Adipose tissue (tissue), 3 donors: Measurements from ENCODE around the gene CALB2. TPM values are rescaled to one million over a fixed set of nuclear protein-coding genes. Genes with fewer than 3 reads are reported as not detected.
"Not testable (repeated sequence)": the region's sequence is repeated elsewhere in the genome, so short reads cannot be mapped to it uniquely, and the experiment has no call there.

Experiments used
- H3K27ac ChIP-seq: one replicate; pipeline ENCODE4 v1.5.1; 2013; ENCODE audit warnings: low read depth, low read length
- WGBS, 3 donors: extraction: QIAGEN DNeasy Blood & Tissue Kit; methylation state at CpG; one replicate each; pipeline ENCODE4 v1.1.7; 2013; 5-methylcytosine and 5-hydroxymethylcytosine counted together
- polyA plus RNA-seq, 3 donors: library from polyadenylated mRNA; stranded (reverse); fragments of 200-250 nt; gene quantifications; one replicate each; pipeline ENCODE4 v1.2.3, GENCODE V29; 2013
- donor health status: healthy with polysubstance abuse.
- donor health status: Bipolar disorder and iron deficiency.
- donor health status: healthy.

The CALB2 gene, protein sequence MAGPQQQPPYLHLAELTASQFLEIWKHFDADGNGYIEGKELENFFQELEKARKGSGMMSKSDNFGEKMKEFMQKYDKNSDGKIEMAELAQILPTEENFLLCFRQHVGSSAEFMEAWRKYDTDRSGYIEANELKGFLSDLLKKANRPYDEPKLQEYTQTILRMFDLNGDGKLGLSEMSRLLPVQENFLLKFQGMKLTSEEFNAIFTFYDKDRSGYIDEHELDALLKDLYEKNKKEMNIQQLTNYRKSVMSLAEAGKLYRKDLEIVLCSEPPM
- polyA plus RNA-seq = 100 to 1,000 TPM in 1 of 3 donors, 10 to 100 TPM in 1, 1 to 10 TPM in 1; 5.0 to 185 (median 40.5) TPM

- H3K27ac ChIP-seq = no peak within 1 kb of the TSS
- 2% methylated on average over 49 to 53 of the region's 53 CpGs for WGBS, 3 donors
Measured at GRCh38 chr16:71358464-71358998, at the start of gene CALB2. TSS of gene CALB2 (plus strand) at chr16:71358723. CDS start at chr16:71358793, 70 bp downstream.

- no peak overlapping the region for H3K27ac ChIP-seq
- WGBS, 3 donors = 21 to 25% (median 22%) methylated on average over 7 of the region's 7 CpGs
Measured at GRCh38 chr16:71311553-71312158, 46.9 kb upstream of the CALB2 start.

GRCh38 chr16:71313591-71313990 lies 44.9 kb upstream of the CALB2 start:
- 59 to 79% (median 62%) methylated on average over 3 of the region's 3 CpGs for WGBS, 3 donors
- not testable (repeated sequence) for H3K27ac ChIP-seq

- H3K27ac ChIP-seq = no peak overlapping the region
- WGBS, 3 donors = 15 to 22% (median 18%) methylated on average over 3 of the region's 3 CpGs
Measured at GRCh38 chr16:71315269-71315668, 43.3 kb upstream of the CALB2 start.

DNA sequence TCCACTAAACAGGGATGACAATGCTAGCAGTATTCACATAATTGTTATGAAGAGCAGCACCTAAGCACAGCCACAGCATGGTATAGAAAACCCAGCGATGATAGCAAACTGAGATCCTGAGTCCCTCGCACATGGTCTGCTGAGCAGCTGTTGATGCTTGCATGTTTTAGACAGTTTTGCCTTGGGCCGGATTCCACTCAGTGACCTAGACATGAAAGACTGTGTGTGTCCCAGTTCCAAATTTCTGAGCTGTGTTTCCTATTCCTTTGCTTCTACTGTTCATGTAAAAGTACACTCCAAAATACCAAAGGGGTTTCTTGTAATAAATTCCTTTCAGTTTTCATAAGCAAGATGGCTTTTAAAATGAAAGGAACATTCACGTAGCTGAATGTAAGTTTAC lies 38.5 kb upstream of the CALB2 start:
- H3K27ac ChIP-seq = no peak overlapping the region
- WGBS, 3 donors = 77 to 81% (median 80%) methylated on average over 4 of the region's 4 CpGs

GRCh38 chr16:71327720-71328119 lies 30.8 kb upstream of the CALB2 start:
- H3K27ac ChIP-seq = no peak overlapping the region

- 81 to 88% (median 85%) methylated on average over 3 of the region's 3 CpGs for WGBS, 3 donors
- no peak overlapping the region for H3K27ac ChIP-seq
Measured at GRCh38 chr16:71328151-71328550, 30.4 kb upstream of the CALB2 start.

DNA sequence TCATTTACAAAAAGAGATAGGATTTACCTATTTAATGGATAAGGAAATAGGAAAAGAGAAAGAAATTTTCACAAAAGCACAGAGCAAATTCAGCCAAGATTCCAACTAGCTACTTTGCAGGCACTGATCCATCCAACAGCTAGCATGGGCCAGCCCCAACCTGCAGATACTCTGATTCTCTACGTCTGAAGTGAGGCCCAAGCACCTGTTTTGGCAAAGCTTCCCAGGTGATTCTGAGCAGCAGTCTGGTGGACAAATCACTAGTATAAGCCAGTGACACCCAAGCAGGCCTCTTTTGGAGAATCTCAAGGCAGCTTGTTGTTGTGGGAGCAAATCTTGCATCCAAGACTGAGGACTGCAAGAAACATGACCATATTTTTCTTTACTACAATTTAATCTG lies 20.9 kb upstream of the CALB2 start:
- H3K27ac ChIP-seq = no peak overlapping the region
- WGBS, 3 donors = 33 to 71% (median 54%) methylated on average over 1 of the region's 1 CpG

GRCh38 chr16:71338193-71338592 lies 20.3 kb upstream of the CALB2 start:
- 72 to 77% (median 75%) methylated on average over 2 of the region's 2 CpGs for WGBS, 3 donors
- H3K27ac ChIP-seq = no peak overlapping the region

- WGBS, 3 donors = 72 to 99% (median 85%) methylated on average over 1 of the region's 1 CpG
Measured at GRCh38 chr16:71338632-71339031, 19.9 kb upstream of the CALB2 start.

DNA sequence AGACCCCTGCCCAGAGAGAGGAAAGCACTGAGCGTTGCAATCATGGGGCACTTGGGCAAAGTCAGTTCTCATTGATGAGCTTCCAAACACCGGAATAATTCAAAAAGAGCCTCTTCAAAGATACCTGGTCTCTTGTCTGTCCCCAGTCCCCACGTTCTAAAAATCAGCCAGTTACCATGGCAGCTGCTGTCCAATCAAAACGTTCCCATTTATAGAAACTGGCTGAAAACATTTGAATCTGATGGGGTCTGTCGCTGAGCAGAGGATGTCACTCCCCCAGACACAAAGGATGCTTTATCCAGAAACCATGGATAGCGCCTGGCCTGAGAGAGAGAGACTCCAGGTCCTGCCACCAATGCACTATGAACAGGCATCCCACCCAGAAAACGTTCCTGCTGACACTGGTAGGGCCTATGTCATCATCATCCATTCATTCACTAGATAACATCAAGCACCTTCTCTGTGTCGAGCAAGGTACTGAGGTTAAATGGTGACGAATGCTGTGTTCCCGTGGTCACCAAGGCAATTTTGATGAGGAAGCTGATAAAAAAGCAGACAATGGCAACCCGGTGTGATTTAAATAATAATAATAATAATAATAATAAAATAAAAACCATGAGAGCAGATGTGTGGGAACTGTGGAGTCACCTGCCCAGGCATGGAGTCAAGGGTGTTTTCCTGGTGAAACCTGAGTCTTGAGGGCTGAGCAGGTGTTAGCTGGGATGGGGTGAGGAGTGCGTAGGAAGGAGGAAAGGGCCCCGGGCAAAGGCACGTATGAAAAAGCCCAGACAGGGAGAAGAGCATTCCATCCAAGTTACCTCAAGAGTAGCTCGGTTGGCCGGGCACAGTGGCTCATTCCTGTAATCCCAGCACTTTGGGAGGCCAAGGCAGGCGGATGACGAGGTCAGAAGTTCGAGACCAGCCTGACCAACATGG lies 19.0 kb upstream of the CALB2 start:
- H3K27ac ChIP-seq = no peak overlapping the region
- 62 to 67% (median 65%) methylated on average over 19 of the region's 19 CpGs for WGBS, 3 donors

More at GRCh38 chr16:71338632-71339031, 19.9 kb upstream of the CALB2 start:
- no peak overlapping the region for H3K27ac ChIP-seq

DNA sequence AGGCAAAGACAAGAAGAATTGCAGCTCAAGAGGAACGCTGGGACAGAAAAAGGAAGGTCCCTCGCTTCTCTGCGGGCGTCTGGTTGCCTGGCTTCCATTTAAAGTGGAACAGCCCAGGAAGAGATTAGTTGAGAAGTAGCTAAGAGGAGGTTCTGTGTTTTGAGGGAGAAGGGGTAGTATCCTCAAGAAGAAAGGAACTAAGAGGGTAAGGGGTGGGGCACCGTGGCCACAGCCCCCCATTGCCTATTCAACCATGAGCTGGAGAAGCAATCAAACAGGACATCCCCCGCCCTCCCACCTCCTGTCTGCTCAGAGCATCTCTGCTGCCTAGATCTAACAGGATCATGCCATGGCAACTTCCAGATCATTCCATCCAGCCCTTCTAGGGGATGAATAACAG lies 18.1 kb upstream of the CALB2 start:
- WGBS, 3 donors = 61 to 72% (median 71%) methylated on average over 6 of the region's 6 CpGs

DNA sequence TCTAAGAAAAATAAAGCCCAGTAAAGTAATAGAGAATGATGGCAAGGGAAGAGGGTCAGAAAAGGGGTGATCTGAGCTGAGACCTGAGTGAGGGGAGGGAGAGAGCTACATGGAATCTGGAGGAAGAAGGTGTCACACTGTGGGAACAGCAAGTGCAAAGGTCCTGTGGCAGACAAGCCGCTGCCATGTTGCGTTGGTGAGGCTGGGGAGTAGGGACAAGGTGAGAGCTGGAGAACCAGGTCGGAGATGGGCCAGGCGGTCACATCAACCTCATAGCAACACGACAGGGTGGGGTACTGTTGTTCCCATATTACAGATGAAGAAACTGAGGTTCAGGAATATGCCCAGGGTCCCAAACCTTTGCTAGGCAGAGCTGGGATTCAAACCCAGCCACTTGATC lies 16.6 kb upstream of the CALB2 start:
- 81 to 94% (median 92%) methylated on average over 5 of the region's 5 CpGs for WGBS, 3 donors
- no peak overlapping the region for H3K27ac ChIP-seq

More for the DNA sequence above, 18.1 kb upstream of the CALB2 start:
- no peak overlapping the region for H3K27ac ChIP-seq

- whole genome bisulfite sequencing, 3 donors = 77 to 90% (median 78%) methylated on average over 8 of the region's 8 CpGs
- H3K27ac ChIP-seq = no peak overlapping the region
Measured at GRCh38 chr16:71343078-71343477, 15.4 kb upstream of the CALB2 start.

DNA sequence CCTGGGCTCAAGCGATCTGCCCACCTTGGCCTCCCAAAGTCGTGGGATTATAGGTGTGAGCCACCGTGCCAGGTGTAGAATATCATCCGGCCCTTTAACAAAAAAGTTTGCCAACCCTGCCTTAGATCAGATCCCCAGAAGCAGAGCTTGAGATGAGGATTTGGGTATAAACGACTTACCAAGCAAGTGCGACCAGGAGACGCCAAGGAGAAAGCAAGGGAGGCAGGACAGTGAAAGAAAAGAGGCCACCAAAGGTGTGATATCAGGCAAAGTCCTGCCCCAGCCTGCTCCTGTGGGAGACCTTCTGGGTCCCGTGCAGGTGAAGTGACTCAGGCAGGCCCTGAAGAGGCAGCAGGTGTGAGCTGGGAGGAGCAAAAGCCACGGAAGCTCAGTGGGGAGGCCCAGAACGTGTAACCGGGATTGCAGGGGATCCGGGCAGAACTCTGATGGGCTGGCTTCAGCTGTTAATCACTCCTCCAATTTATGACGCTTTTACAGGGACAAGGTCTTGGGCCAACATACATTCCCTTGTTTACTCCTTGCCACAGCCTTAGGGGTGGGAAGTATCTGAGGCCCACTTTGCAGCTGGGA lies 14.1 kb upstream of the CALB2 start:
- 59 to 66% (median 65%) methylated on average over 13 of the region's 13 CpGs for WGBS, 3 donors
- H3K27ac ChIP-seq = no peak overlapping the region

DNA sequence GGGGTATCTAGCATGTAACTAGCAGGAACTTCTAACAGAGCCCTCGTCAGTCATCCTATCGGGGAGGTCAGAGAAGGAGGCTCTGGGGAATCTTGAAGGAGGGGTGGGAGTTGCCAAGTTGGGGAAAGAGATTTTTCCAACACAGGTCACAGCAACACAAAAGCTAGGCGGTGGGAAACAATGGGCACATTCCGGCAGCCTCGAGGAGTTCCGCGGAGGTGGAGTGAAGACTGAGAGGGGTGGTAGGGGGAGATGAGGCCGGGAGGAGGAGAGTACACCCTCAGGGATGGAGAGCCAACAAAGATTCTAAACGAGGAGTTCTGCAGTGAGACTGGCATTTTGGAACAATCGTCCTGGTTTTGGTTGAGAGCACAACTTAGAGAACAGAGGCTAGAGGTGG lies 13.5 kb upstream of the CALB2 start:
- no peak overlapping the region for H3K27ac ChIP-seq
- 55 to 61% (median 60%) methylated on average over 10 of the region's 10 CpGs for WGBS, 3 donors

DNA sequence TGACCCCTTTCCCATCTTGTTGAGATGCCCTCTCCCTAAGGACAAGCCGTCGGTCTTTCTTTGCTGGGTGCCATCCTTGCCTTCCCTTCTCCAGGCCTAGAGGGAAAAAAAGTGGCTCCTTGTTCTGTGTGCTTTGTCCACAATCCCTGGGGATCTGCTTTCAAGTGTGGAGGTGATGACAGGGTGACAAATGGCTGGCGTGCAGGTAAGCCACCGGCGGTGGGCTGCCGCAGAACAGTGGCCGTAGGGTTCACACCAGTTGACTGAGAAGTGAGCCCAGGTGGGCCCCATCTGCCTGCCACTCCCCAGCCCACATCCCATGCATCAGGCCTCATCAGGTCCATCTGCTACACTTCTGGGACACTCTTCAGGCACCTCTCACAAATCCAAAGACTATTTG lies 11.4 kb upstream of the CALB2 start:
- whole genome bisulfite sequencing, 3 donors = 48 to 77% (median 59%) methylated on average over 7 of the region's 7 CpGs
- H3K27ac ChIP-seq = no peak overlapping the region

GRCh38 chr16:71348262-71349085 lies 10.0 kb upstream of the CALB2 start:
- H3K27ac ChIP-seq = no peak overlapping the region
- WGBS, 3 donors = 74 to 79% (median 76%) methylated on average over 21 to 22 of the region's 22 CpGs
